Measurements from ENCODE around the gene PPIP5K2. TPM values are rescaled to one million over a fixed set of nuclear protein-coding genes. Genes with fewer than 3 reads are reported as not detected.

Gene PPIP5K2
- total and polyA plus RNA-seq, 7 experiments from 2014 or later = 19.2 to 77.4 (median 62.5) TPM

DNA sequence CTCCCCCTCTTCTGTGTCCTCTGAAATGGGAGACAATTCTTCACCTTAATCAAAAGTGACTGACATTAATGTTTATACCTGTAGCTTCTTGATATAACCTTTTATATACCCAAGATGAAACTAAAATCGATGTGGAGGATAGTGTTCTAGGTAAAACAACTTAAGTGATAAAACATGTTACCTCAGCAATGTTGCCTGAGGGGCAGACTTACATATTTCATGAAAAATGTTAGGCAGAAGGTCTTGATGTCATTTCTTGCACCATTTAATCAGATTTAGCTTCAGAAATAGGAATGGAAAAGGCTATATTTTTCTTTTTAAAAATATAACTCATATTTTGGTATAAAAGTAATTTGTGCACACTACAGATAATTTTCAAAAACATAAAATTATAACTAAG lies 115.8 kb downstream of the PPIP5K2 start:
- Histone ChIP-seq H3K4me3 (ENCODE audit: low read length) (no peak overlapping the region), H3K27ac (ENCODE audit: low read depth, low read length) (no peak overlapping the region), H3K27me3 (ENCODE audit: control insufficient read depth in 2 of 2, insufficient read depth in 2 of 2, low read length in 2 of 2) (peaks cover 0 to 4% of the 10 kb centered on the region in 2 donors), H3K9me3 (ENCODE audit: control insufficient read depth in 2 of 3, low read length in 3 of 3) (no peaks in the 10 kb centered on the region), H3K36me3 (ENCODE audit: control insufficient read depth in 2 of 3, insufficient read depth in 3 of 3, low read length in 3 of 3) (no peaks in the 10 kb centered on the region), H3K4me1 (ENCODE audit: control insufficient read depth in 2 of 2, insufficient read depth in 2 of 2, low read length in 2 of 2) (no peaks in the 10 kb centered on the region)
- Mint-ChIP-seq H3K9me3 (peaks cover 0 to 21% (median 12%) of the 10 kb centered on the region in 11 donors), H3K27me3 (peaks cover 4 to 32% (median 15%) of the 10 kb centered on the region in 5 donors), H3K4me1 (no peaks in the 10 kb centered on the region), H3K27ac (peak overlapping the region in 1 of 9 donors; percentile 23), H3K4me3 (no peak overlapping the region), H3K36me3 (peaks cover 0 to 4% (median 0%) of the 10 kb centered on the region in 5 donors)
- CTCF ChIA-PET = no interaction called here
- ATAC-seq = no peak
- POLR2A ChIA-PET = no interaction called here
- no peak for DNase-seq
- intact Hi-C loops (cut with micrococcal nuclease) = no loop called here

GRCh38 chr5:103237778-103238177 lies 117.7 kb downstream of the PPIP5K2 start:
- ChIA-PET CTCF (interaction anchor here (0.6 kb wide), 1 partner anchor 9 kb away, joined by 7 read pairs; no protein-coding TSS in a partner anchor), POLR2A (no interaction called here)
- H3K4me1 Mint-ChIP-seq = no peaks in the 10 kb centered on the region
- Histone ChIP-seq H3K4me1 (ENCODE audit: control insufficient read depth in 2 of 2, insufficient read depth in 2 of 2, low read length in 2 of 2) (no peaks in the 10 kb centered on the region), H3K4me3 (ENCODE audit: low read length) (no peak overlapping the region), H3K27me3 (ENCODE audit: control insufficient read depth in 2 of 2, insufficient read depth in 2 of 2, low read length in 2 of 2) (peaks cover 0 to 4% of the 10 kb centered on the region in 2 donors), H3K36me3 (ENCODE audit: control insufficient read depth in 2 of 3, insufficient read depth in 3 of 3, low read length in 3 of 3) (no peaks in the 10 kb centered on the region), H3K9me3 (ENCODE audit: control insufficient read depth in 2 of 3, low read length in 3 of 3) (no peaks in the 10 kb centered on the region), H3K27ac (ENCODE audit: low read depth, low read length) (no peak overlapping the region)
- H3K27ac Mint-ChIP-seq = no peak overlapping the region
- peaks cover 9 to 35% (median 21%) of the 10 kb centered on the region in 5 donors for H3K27me3 Mint-ChIP-seq
- no peak overlapping the region for H3K4me3 Mint-ChIP-seq
- ATAC-seq = no peak
- H3K36me3 Mint-ChIP-seq = peaks cover 0 to 4% (median 0%) of the 10 kb centered on the region in 5 donors
- H3K9me3 Mint-ChIP-seq = peaks cover 0 to 32% (median 12%) of the 10 kb centered on the region in 11 donors
- intact Hi-C loops (cut with micrococcal nuclease) = no loop called here
- no peak for DNase-seq

DNA sequence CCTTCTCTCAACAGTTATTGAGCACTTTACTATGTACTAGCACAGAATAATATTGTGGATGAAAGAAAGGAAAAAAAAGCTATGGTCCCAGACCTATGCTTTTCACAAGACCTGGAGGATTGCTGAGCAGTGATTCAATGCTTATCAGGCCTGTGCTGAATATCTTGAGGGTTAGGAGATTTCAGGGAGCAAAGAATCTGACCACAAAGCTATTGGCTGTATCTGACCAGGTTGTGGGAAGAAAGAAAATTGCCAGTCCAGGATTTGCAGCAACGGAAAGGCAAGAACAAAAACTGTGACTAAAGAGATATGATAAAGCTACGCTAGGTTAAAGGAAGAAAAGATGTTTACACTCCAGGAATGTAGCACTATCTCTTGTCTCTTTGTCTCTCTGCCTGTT lies 123.6 kb downstream of the PPIP5K2 start:
- no peak for ATAC-seq
- Histone ChIP-seq H3K4me3 (ENCODE audit: low read length) (no peak overlapping the region), H3K4me1 (ENCODE audit: control insufficient read depth in 2 of 2, insufficient read depth in 2 of 2, low read length in 2 of 2) (peaks cover 0 to 8% of the 10 kb centered on the region in 2 donors), H3K9me3 (ENCODE audit: control insufficient read depth in 2 of 3, low read length in 3 of 3) (no peaks in the 10 kb centered on the region), H3K36me3 (ENCODE audit: control insufficient read depth in 2 of 3, insufficient read depth in 3 of 3, low read length in 3 of 3) (no peaks in the 10 kb centered on the region), H3K27ac (ENCODE audit: low read depth, low read length) (no peak overlapping the region), H3K27me3 (ENCODE audit: control insufficient read depth in 2 of 2, insufficient read depth in 2 of 2, low read length in 2 of 2) (no peaks in the 10 kb centered on the region)
- Mint-ChIP-seq H3K4me3 (no peak overlapping the region), H3K36me3 (no peaks in the 10 kb centered on the region), H3K27me3 (peaks cover 30 to 71% (median 51%) of the 10 kb centered on the region in 5 donors), H3K27ac (no peak overlapping the region), H3K9me3 (peaks cover 0 to 36% (median 11%) of the 10 kb centered on the region in 11 donors), H3K4me1 (peaks cover 3 to 13% (median 11%) of the 10 kb centered on the region in 7 donors)
- CTCF ChIA-PET = interaction anchor here (0.7 kb wide), 1 partner anchor 56 kb away, joined by 4 read pairs; no protein-coding TSS in a partner anchor
- POLR2A ChIA-PET = interaction anchor here (0.7 kb wide), 1 partner anchor 280 kb away, joined by 3 read pairs; no protein-coding TSS in a partner anchor
- intact Hi-C loops (cut with micrococcal nuclease) = no loop called here
- no peak for DNase-seq

GRCh38 chr5:103244398-103244797 lies 124.3 kb downstream of the PPIP5K2 start:
- DNase-seq (no peak), ATAC-seq (no peak)
- Histone ChIP-seq H3K9me3 (ENCODE audit: control insufficient read depth in 2 of 3, low read length in 3 of 3) (no peaks in the 10 kb centered on the region), H3K4me3 (ENCODE audit: low read length) (no peak overlapping the region), H3K36me3 (ENCODE audit: control insufficient read depth in 2 of 3, insufficient read depth in 3 of 3, low read length in 3 of 3) (no peaks in the 10 kb centered on the region), H3K27me3 (ENCODE audit: control insufficient read depth in 2 of 2, insufficient read depth in 2 of 2, low read length in 2 of 2) (no peaks in the 10 kb centered on the region), H3K27ac (ENCODE audit: low read depth, low read length) (no peak overlapping the region), H3K4me1 (ENCODE audit: control insufficient read depth in 2 of 2, insufficient read depth in 2 of 2, low read length in 2 of 2) (peaks cover 0 to 8% of the 10 kb centered on the region in 2 donors)
- CTCF ChIA-PET = no interaction called here
- intact Hi-C loops (cut with micrococcal nuclease) = no loop called here
- Mint-ChIP-seq H3K27ac (no peak overlapping the region), H3K36me3 (no peaks in the 10 kb centered on the region), H3K4me3 (no peak overlapping the region), H3K4me1 (peaks cover 3 to 13% (median 11%) of the 10 kb centered on the region in 7 donors), H3K27me3 (peaks cover 35 to 72% (median 59%) of the 10 kb centered on the region in 5 donors), H3K9me3 (peaks cover 0 to 28% (median 12%) of the 10 kb centered on the region in 11 donors)
- POLR2A ChIA-PET = no interaction called here

DNA sequence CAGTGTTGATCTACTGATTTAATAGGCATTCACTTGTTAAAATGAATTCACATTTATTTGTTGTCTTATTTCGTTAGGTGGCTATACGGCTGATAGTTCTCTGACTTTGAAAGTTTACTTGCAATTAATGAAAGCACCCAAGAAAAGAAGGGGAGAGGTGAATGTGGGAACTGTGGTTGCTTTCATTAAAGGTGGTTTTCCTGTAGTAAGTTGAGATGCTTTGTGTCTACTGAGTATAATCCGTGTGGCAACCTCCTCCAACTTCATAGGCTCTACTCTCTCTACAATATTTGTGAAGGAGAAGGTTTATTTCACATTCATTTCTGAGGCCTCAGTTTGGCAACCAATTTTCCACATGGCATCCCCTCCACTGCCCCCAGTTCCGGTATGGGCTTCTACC lies 125.7 kb downstream of the PPIP5K2 start:
- no peak overlapping the region for H3K4me3 ChIP-seq (ENCODE audit: low read length)
- ATAC-seq (peak; percentile 50), DNase-seq (peak in 2 of 9 donors; percentile 21 to 23)
- ChIA-PET CTCF (no interaction called here), POLR2A (no interaction called here)
- intact Hi-C loops (cut with micrococcal nuclease) = no loop called here
- no peak overlapping the region for H3K27ac ChIP-seq (ENCODE audit: low read depth, low read length)
- Mint-ChIP-seq H3K27ac (no peak overlapping the region), H3K36me3 (no peaks in the 10 kb centered on the region), H3K4me3 (peak overlapping the region in 1 of 10 donors; percentile 28), H3K9me3 (peaks cover 0 to 16% (median 5%) of the 10 kb centered on the region in 11 donors), H3K4me1 (peaks cover 3 to 13% (median 11%) of the 10 kb centered on the region in 7 donors), H3K27me3 (peaks cover 32 to 77% (median 65%) of the 10 kb centered on the region in 5 donors)
- no peaks in the 10 kb centered on the region for H3K36me3 ChIP-seq (ENCODE audit: control insufficient read depth in 2 of 3, insufficient read depth in 3 of 3, low read length in 3 of 3)
- H3K4me1 ChIP-seq (ENCODE audit: control insufficient read depth in 2 of 2, insufficient read depth in 2 of 2, low read length in 2 of 2) = peaks cover 0 to 8% of the 10 kb centered on the region in 2 donors
- H3K27me3 ChIP-seq (ENCODE audit: control insufficient read depth in 2 of 2, insufficient read depth in 2 of 2, low read length in 2 of 2) = no peaks in the 10 kb centered on the region
- no peaks in the 10 kb centered on the region for H3K9me3 ChIP-seq (ENCODE audit: control insufficient read depth in 2 of 3, low read length in 3 of 3)

DNA sequence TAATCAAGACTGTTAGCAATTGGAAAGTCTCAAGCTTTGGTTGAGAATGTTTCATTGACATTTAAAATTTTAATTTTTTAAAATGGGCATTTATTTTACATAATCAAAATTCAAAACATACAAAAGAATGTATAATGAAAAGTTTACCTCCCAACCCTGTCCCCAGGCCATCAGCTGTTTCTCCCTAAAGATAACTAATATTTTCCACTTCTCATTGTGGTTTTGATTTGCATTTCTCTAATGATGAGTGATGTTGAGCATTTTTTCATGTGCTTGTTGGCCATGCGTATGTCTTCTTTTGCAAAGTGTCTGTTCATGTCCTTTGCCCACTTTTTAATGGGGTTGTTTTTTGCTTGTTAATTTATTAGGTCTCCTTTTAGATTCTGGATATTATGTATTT lies 127.0 kb downstream of the PPIP5K2 start:
- H3K4me3 ChIP-seq (ENCODE audit: low read length) = no peak overlapping the region
- Mint-ChIP-seq H3K4me3 (no peak overlapping the region), H3K36me3 (no peaks in the 10 kb centered on the region), H3K9me3 (peaks cover 0 to 12% (median 3%) of the 10 kb centered on the region in 11 donors), H3K27ac (no peak overlapping the region), H3K4me1 (peaks cover 3 to 13% (median 11%) of the 10 kb centered on the region in 7 donors), H3K27me3 (peaks cover 38 to 82% (median 70%) of the 10 kb centered on the region in 5 donors)
- ChIA-PET CTCF (interaction anchor here (0.5 kb wide), 1 partner anchor 465 kb away, joined by 3 read pairs; no protein-coding TSS in a partner anchor), POLR2A (interaction anchor here (0.9 kb wide), 1 partner anchor 11 kb away, joined by 3 read pairs; the partner anchor contains the start of gene MACIR)
- peaks cover 0 to 8% of the 10 kb centered on the region in 2 donors for H3K4me1 ChIP-seq (ENCODE audit: control insufficient read depth in 2 of 2, insufficient read depth in 2 of 2, low read length in 2 of 2)
- intact Hi-C loops (cut with micrococcal nuclease) = no loop called here
- H3K36me3 ChIP-seq (ENCODE audit: control insufficient read depth in 2 of 3, insufficient read depth in 3 of 3, low read length in 3 of 3) = no peaks in the 10 kb centered on the region
- no peak overlapping the region for H3K27ac ChIP-seq (ENCODE audit: low read depth, low read length)
- H3K9me3 ChIP-seq (ENCODE audit: control insufficient read depth in 2 of 3, low read length in 3 of 3) = no peaks in the 10 kb centered on the region
- H3K27me3 ChIP-seq (ENCODE audit: control insufficient read depth in 2 of 2, insufficient read depth in 2 of 2, low read length in 2 of 2) = no peaks in the 10 kb centered on the region
- DNase-seq = no peak
- ATAC-seq = no peak

DNA sequence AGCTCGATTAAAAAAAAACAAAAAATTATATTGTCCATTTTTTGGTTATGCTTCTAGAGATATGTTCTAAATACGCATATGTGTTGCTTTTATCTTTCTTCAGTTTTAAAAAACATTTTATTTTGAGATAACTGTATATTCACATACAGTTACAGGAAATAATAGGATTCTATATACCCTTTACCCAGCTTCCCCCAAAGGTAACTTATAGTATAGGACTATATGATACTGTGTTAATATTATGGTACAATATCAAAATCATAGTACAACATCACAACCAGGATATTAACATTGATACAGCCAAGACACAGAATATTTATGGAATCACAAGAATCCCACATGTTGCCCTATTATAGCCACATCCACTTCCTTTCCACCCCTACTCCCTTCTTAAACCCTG lies 129.0 kb downstream of the PPIP5K2 start:
- Histone ChIP-seq H3K9me3 (ENCODE audit: control insufficient read depth in 2 of 3, low read length in 3 of 3) (no peaks in the 10 kb centered on the region), H3K27me3 (ENCODE audit: control insufficient read depth in 2 of 2, insufficient read depth in 2 of 2, low read length in 2 of 2) (no peaks in the 10 kb centered on the region), H3K36me3 (ENCODE audit: control insufficient read depth in 2 of 3, insufficient read depth in 3 of 3, low read length in 3 of 3) (no peaks in the 10 kb centered on the region), H3K27ac (ENCODE audit: low read depth, low read length) (no peak overlapping the region), H3K4me1 (ENCODE audit: control insufficient read depth in 2 of 2, insufficient read depth in 2 of 2, low read length in 2 of 2) (peaks cover 0 to 8% of the 10 kb centered on the region in 2 donors), H3K4me3 (ENCODE audit: low read length) (no peak overlapping the region)
- Mint-ChIP-seq H3K36me3 (no peaks in the 10 kb centered on the region), H3K4me3 (no peak overlapping the region), H3K9me3 (peaks cover 0 to 12% (median 2%) of the 10 kb centered on the region in 11 donors), H3K27ac (no peak overlapping the region), H3K27me3 (peaks cover 30 to 81% (median 66%) of the 10 kb centered on the region in 5 donors), H3K4me1 (peaks cover 3 to 13% (median 11%) of the 10 kb centered on the region in 7 donors)
- POLR2A ChIA-PET = no interaction called here
- intact Hi-C loops (cut with micrococcal nuclease) = no loop called here
- ATAC-seq = no peak
- no peak for DNase-seq
- CTCF ChIA-PET = no interaction called here
